HL-60 (cell line): ENCODE data around the gene PDE2A.

Experiments
- GABPA ChIP-seq: IDR thresholded peaks from 2 replicates; pipeline ENCODE4 v1.6.1; 2012; ENCODE audit warnings: low read depth
- TF ChIP-seq, protein P1 (sequence below): IDR thresholded peaks from one replicate; pipeline ENCODE4 v1.5.1; 2011; ENCODE audit warnings: low read length, control low read depth, inconsistent platforms; ENCODE audit not compliant: insufficient read depth

DNA sequence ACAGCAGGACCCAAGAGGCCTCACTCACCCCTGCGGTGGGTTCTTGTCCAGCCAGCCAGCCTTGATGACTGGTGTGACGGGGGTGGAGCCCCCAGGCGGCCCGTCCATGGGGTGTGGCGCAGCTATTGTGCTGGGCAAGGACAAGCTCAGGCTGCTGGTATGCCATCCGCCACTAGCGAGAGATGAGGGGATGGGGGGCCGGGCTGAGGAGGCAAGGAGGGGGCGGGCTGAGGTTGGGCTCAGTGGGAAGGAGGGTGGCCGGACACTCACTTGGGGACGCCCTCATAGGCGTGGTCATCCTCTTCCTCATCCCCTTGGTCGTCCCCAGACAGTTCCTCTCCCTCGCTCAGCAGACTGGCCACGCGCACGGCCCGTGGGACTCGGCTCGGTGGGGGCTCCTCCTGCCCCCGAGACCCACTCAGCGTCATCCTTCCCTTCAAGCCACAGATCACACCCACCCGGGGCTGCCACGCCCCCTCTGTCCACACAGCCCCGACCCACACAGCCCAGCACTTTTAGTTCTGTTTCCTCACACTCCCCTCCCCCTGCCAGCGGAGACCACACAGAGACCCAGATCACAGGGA is 38.0 kb upstream of the PDE2A start:
- TF ChIP-seq, protein P1, sequence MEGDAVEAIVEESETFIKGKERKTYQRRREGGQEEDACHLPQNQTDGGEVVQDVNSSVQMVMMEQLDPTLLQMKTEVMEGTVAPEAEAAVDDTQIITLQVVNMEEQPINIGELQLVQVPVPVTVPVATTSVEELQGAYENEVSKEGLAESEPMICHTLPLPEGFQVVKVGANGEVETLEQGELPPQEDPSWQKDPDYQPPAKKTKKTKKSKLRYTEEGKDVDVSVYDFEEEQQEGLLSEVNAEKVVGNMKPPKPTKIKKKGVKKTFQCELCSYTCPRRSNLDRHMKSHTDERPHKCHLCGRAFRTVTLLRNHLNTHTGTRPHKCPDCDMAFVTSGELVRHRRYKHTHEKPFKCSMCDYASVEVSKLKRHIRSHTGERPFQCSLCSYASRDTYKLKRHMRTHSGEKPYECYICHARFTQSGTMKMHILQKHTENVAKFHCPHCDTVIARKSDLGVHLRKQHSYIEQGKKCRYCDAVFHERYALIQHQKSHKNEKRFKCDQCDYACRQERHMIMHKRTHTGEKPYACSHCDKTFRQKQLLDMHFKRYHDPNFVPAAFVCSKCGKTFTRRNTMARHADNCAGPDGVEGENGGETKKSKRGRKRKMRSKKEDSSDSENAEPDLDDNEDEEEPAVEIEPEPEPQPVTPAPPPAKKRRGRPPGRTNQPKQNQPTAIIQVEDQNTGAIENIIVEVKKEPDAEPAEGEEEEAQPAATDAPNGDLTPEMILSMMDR = no peak
- TF ChIP-seq GABPA = no peak
